ENCODE results near the gene HBQ1.
"Not testable (repeated sequence)": the region's sequence is repeated elsewhere in the genome, so short reads cannot be mapped to it uniquely, and the experiment has no call there.

Gene HBQ1

GRCh38 chr16:180101-180675 lies at the start of gene HBQ1:
TSS of gene HBQ1 (plus strand) at chr16:180459. CDS start at chr16:180487, 28 bp downstream.
- peak; percentile 30 for DNase-seq

DNA sequence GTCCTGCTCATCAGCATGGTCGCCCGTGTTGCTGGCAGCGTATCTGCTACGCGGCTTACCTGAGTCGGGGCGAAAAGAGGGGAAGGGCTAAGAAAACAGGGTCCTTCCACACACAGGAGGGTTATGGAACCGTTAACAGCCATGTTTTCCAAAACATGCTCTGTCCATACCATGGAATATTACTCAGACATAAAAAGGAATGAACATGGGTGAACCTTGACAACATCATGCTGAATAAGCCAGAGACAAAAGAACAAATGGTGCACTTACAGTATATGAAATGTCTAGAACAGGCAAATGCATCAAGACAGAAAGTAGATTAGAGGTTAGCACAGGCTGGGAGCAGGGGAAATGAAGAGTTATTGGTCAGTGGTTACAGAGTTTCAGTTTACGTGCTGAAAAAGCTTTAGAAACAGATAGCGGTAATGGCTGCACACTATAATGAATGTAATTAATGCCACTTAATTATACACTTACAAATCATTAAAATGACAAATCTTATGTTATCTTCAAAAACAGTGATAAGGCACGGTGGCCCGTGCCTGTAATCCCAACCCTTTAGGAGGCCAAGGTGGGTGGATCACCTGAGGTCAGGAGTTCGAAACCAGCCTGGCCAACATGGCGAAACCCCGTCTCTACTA lies 49.6 kb upstream of the HBQ1 start:
- no peak for DNase-seq

- DNase-seq = no peak
These were observed 48.1 kb upstream of the HBQ1 start for GRCh38 chr16:132120-132519.

GRCh38 chr16:133716-134115 lies 46.5 kb upstream of the HBQ1 start:
- no peak for DNase-seq

GRCh38 chr16:138049-138417 lies 42.2 kb upstream of the HBQ1 start:
- peak; percentile 20 for DNase-seq

DNA sequence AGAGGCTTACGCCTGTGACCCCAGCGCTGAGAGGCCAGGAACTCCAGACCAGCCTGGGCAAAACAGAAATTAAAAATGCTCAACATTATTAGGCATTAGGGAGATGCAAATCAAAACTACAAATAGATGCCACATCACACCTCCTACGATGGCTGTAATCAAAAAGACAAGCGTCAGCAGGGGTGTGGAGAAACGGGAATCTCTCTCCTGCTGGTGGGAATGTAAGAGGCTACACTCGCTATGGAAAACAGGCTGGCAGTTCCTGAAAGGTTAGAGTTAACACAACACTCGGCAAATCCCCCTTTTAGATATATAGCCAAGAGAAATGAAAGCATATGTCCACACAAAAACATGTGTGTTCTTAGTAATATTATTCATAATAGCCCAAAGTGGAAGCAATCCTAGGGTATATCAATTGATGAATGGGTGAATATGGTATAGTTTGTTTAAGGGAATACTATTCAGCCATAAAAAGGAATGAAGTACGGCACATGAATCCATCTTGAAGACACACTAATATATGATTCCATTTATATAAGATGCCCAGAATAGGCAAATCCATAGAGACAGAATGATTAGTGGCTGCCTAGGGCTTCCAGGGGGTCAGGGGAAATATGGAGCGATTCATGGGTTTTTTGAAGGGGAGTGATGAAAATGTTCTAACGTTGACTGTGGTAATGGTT lies 39.9 kb upstream of the HBQ1 start:
- DNase-seq = no peak

DNA sequence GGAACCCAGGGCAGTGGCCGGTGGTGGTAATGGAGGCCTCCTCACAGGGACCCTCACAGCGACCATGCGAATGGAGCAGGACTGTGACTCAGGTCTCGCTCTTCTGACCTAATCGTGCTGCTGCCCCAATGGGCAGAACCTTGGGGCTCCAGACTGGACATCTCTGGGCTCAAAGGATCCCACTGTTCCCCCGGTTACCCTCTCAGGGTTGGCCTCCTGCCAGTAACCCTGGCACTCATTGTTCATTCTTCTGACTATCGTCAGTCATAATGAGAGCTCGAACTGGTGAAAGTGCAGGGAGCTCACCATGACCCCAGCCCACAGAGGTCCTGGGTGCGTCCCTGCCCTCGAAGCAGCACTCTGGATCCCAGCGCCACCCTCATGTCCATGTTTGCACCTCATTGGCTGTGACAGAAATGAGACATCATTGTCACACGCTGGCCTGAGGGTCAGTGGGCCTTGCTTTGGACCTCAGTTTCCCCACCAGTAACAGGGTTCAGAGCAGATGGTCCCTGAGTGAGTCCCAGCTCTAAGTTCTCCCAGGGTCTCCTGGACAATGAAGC lies 37.8 kb upstream of the HBQ1 start:
- no peak for DNase-seq

DNA sequence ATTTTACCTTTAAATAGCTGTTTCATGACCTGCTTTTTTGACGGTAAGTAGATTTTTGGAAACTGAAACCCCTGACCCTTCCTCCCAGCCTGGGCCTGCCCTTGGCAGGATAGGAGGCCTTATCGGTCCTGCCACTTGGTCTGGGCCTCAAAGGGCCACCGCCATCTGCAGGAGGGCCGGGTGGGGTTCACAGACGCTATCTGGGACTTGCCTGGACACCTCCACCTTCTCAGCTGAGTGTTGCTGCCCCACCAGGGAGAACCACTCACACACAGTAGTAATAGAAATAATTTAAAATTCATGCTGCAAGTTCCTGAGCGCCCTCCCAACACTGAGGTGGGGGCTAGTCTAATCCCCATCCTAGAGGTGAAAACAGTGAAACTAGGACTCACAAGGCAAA lies 37.2 kb upstream of the HBQ1 start:
- DNase-seq = no peak

DNA sequence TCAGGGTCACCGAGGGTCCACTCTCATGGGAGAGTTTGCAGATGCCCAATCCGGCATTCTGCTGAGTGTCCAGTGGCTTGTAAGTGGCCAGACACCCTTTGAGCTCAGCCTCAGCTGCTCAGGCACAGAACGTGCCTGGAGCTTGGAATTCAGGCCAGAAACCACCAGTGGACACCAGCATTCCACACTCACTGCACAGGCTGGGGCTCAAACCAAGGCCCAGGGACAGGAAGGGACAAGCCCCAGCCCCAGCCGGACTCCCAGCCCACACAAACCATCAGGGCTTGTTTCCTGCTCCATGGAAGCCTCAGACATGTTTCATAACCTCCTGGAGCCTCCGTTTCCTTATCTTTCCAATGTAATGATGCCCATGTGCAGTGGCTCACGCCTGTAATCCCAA lies 36.8 kb upstream of the HBQ1 start:
- DNase-seq = no peak

- no peak for DNase-seq
These were observed 35.4 kb upstream of the HBQ1 start for GRCh38 chr16:144797-145252.

DNA sequence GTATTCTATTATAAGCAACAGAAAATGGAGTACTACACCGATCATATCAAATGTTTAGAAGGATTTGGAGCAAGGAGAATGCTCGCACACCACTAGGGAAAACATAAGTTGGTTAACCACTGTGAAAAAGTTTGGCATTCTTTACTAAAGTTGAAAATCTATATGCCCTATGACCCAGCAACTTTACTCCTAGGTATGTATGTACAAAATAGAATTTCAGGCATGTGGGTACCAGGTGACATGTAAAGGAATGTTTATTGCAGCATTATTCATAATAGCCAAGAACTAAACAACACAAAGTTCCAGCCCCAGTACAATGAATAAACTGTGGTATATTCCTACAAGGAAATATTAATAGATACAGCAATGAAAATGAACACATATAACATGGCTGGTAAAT lies 33.6 kb upstream of the HBQ1 start:
- no peak for DNase-seq

DNA sequence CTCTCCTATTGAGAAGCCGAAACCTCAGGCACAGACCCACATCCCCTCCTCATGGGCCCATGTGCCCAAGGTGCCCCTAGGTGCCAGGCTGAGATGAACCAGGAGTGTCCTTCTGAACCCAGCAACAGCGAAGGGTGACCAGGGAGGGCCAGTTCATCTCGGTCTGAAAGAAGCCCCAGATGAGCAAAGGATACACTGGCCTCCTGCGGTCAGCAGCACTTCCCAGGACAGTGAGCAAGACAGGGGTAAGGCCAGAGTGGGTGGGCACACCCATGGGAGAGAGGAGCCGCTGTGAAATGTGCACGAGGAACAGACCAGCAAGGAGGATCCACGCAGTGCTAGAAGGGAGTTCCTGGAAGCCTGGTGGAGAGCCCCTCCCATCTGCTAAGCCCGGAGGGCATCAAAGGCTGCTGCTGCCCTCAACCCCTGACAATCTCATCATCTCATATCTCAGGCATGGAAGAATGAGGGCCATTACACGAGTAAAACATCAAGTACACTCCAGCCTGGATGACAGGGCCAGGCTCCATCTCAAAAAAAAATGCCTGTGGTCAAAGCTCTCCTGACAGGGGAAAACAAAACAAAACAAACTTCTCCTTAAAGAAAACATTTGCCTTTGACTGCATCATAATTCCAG lies 31.1 kb upstream of the HBQ1 start:
- no peak for DNase-seq

- no peak for DNase-seq
These were observed 27.8 kb upstream of the HBQ1 start, which contains the start of gene HBZ for GRCh38 chr16:152141-153128. TSS of gene HBZ (plus strand) at chr16:152644. CDS start at chr16:152910, 266 bp downstream.

GRCh38 chr16:153129-153521 lies 27.1 kb upstream of the HBQ1 start:
- not testable (repeated sequence) for DNase-seq

- DNase-seq = not testable (repeated sequence)
These were observed 26.6 kb upstream of the HBQ1 start for GRCh38 chr16:153550-154216.

DNA sequence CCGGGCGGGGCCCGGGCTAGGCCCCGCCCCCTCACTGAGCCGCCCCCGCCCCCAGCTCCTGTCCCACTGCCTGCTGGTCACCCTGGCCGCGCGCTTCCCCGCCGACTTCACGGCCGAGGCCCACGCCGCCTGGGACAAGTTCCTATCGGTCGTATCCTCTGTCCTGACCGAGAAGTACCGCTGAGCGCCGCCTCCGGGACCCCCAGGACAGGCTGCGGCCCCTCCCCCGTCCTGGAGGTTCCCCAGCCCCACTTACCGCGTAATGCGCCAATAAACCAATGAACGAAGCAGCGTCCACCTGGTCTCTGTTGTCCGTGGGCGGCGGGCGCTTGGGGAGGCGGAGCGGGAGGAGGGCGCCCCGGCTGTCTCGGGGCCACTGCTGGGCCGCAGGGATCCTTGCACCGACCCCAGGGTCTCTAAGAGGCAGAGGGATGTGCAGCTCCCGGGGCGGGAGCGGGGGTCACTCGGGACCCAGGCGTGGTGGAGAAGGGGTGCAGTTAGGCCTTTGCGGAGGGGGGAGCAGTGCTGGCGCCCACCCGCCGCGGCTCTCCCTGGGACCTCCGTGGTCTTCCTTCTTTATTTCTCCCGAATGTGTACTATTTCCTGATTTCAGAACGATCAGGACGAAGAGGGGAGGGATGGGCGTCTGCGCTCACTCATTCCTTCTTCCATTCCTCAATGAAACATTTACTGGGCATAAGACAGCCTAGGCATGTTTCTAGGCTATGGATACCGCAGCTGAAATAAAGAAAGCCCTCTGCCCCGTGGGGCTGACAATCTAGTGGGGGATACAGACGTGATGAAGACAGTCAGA lies 25.8 kb upstream of the HBQ1 start:
- DNase-seq = no peak

- DNase-seq = no peak
These were observed 25.2 kb upstream of the HBQ1 start for GRCh38 chr16:155031-155398.

DNA sequence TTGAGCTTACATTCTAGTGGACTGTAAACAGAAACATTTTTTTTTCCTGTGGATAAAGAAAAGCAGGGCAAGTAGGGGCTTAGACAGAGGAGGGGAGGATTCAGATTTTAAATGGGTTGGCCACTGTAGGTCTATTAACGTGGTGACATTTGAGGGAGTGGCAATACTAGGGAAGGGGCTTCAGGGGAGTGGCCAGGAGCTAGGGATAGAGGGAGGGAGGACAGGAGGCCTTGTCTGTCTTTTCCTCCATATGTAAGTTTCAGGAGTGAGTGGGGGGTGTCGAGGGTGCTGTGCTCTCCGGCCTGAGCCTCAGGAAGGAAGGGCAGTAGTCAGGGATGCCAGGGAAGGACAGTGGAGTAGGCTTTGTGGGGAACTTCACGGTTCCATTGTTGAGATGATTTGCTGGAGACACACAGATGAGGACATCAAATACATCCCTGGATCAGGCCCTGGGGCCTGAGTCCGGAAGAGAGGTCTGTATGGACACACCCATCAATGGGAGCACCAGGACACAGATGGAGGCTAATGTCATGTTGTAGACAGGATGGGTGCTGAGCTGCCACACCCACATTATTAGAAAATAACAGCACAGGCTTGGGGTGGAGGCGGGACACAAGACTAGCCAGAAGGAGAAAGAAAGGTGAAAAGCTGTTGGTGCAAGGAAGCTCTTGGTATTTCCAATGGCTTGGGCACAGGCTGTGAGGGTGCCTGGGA lies 21.0 kb upstream of the HBQ1 start:
- no peak for DNase-seq

DNA sequence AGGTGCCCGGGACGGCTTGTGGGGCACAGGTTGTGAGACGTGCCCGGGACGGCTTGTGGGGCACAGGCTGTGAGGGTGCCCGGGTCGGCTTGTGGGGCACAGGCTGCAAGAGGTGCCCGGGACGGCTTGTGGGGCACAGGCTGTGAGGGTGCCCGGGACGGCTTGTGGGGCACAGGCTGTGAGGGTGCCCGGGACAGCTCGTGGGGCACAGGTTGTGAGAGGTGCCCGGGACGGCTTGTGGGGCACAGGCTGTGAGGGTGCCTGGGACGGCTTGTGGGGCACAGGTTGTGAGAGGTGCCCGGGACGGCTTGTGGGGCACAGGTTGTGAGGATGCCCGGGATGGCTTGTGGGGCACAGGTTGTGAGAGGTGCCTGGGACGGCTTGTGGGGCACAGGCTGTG lies 20.0 kb upstream of the HBQ1 start:
- DNase-seq = not testable (repeated sequence)

DNA sequence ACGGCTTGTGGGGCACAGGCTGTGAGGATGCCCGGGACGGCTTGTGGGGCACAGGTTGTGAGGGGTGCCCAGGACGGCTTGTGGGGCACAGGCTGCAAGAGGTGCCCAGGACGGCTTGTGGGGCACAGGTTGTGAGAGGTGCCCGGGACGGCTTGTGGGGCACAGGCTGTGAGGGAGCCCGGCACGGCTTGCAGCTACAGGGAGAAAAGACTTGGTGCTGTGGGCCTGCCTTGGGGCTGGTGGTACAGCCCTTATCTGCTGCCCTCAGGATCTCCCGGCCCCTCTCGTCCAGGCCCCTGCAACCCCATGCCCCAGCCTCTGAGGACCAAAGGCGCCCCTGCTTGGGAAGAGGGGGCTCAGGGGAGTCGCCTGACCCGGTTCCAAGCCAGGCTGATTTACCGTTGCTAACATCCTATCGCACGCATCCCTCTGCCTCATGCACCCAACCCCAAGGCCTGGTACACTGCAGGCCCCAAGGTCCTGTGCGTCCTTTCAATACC lies 19.5 kb upstream of the HBQ1 start:
- DNase-seq = no peak

Data from stimulated activated CD4-positive, alpha-beta T cell treated with anti-CD3 and anti-CD28 coated beads, Interleukin-4, amount 100 ng/mL, for 24 hours (primary cell).